GM23338 (cell line): ENCODE measurements around the gene KBTBD8. TPM values are rescaled to one million over a fixed set of nuclear protein-coding genes. Genes with fewer than 3 reads are reported as not detected.

ENCODE experiments used
- ATAC-seq: fragments of 200-7000 bp; cut with Tn5 transposase; 3 replicates; pipeline ENCODE4 v1.9.1; 2020
- DNase-seq: peaks from one replicate; pipeline ENCODE4 v3.0.0-alpha.2; 2015; ENCODE audit warnings: low spot score
- H2AFZ ChIP-seq: fragments of 200-600 bp; sonication (generic); 2 replicates; pipeline ENCODE4 v1.8.0; 2016; ENCODE audit warnings: antibody characterized with exemption, mild to moderate bottlenecking, moderate library complexity
- H3F3A ChIP-seq: fragments of 200-600 bp; sonication (generic); replicated peaks from 2 replicates; pipeline ENCODE4 v1.8.0; 2017; ENCODE audit warnings: antibody characterized with exemption, mixed run types, low read depth
- H3K27ac ChIP-seq: fragments of 200-600 bp; sonication (generic); 2 replicates; pipeline ENCODE4 v1.6.1; 2016; ENCODE audit warnings: low read depth
- H3K27me3 ChIP-seq: fragments of 200-600 bp; sonication (generic); 2 replicates; pipeline ENCODE4 v1.8.0; 2016; ENCODE audit warnings: mild to moderate bottlenecking, mixed run types, moderate library complexity; ENCODE audit not compliant: insufficient read depth
- H3K36me3 ChIP-seq: fragments of 200-600 bp; sonication (generic); 2 replicates; pipeline ENCODE4 v1.8.0; 2016; ENCODE audit warnings: mild to moderate bottlenecking; ENCODE audit not compliant: insufficient read depth
- H3K4me1 ChIP-seq: fragments of 200-600 bp; sonication (generic); 2 replicates; pipeline ENCODE4 v1.8.0; 2016; ENCODE audit warnings: mild to moderate bottlenecking, moderate library complexity; ENCODE audit not compliant: insufficient read depth
- H3K4me2 ChIP-seq: fragments of 200-600 bp; sonication (generic); 2 replicates; pipeline ENCODE4 v1.7.1; 2017; ENCODE audit warnings: mixed run types
- H3K4me3 ChIP-seq: fragments of 200-600 bp; sonication (generic); 2 replicates; pipeline ENCODE4 v1.6.1; 2016; ENCODE audit warnings: mixed run types
- H3K79me2 ChIP-seq: fragments of 200-600 bp; sonication (generic); replicated peaks from 2 replicates; pipeline ENCODE4 v1.8.0; 2017; ENCODE audit warnings: mild to moderate bottlenecking; ENCODE audit not compliant: insufficient read depth
- H3K9me2 ChIP-seq: fragments of 200-600 bp; sonication (generic); 2 replicates; pipeline ENCODE4 v1.8.0; 2017; ENCODE audit not compliant: insufficient read depth
- H4K20me1 ChIP-seq: fragments of 200-600 bp; sonication (generic); replicated peaks from 2 replicates; pipeline ENCODE4 v1.8.0; 2017; ENCODE audit warnings: mild to moderate bottlenecking; ENCODE audit not compliant: insufficient read depth
- H3K27ac Mint-ChIP-seq: 2 replicates; pipeline ENCODE4 v1.8.0; 2020; ENCODE audit warnings: inconsistent platforms, mild to moderate bottlenecking, moderate library complexity, mixed read lengths
- H3K27me3 Mint-ChIP-seq: 3 replicates; pipeline ENCODE4 v1.8.0; 2022; ENCODE audit warnings: low read depth, mild to moderate bottlenecking, moderate library complexity, mixed read lengths, inconsistent platforms; ENCODE audit not compliant: insufficient read depth, poor library complexity
- H3K36me3 Mint-ChIP-seq: 3 replicates; pipeline ENCODE4 v1.8.0; 2021; ENCODE audit warnings: low read depth, mild to moderate bottlenecking, inconsistent platforms, moderate library complexity, mixed read lengths
- H3K4me1 Mint-ChIP-seq: 3 replicates; pipeline ENCODE4 v1.8.0; 2020; ENCODE audit warnings: mild to moderate bottlenecking, inconsistent platforms, mixed read lengths
- H3K4me3 Mint-ChIP-seq: 3 replicates; pipeline ENCODE4 v1.8.0; 2021; ENCODE audit warnings: moderate library complexity, mild to moderate bottlenecking, inconsistent platforms, mixed read lengths
- H3K9me3 Mint-ChIP-seq: 3 replicates; pipeline ENCODE4 v1.8.0; 2020; ENCODE audit warnings: moderate library complexity, mild to moderate bottlenecking, inconsistent platforms, mixed read lengths
- CREB1 ChIP-seq: fragments of 250-450 bp; sonication (Bioruptor Pico); IDR thresholded peaks from 2 replicates; pipeline ENCODE4 v1.5.0; 2020; ENCODE audit warnings: low read depth, mild to moderate bottlenecking, moderate library complexity
- EZH2 ChIP-seq: fragments of 200-600 bp; sonication (generic); IDR thresholded peaks from one replicate; pipeline ENCODE4 v1.8.0; 2017; ENCODE audit warnings: antibody characterized with exemption, mild to moderate bottlenecking, low read depth; ENCODE audit not compliant: unreplicated experiment
- EZH2phosphoT487 ChIP-seq: fragments of 200-600 bp; sonication (generic); IDR thresholded peaks from one replicate; pipeline ENCODE4 v1.8.1; 2018; ENCODE audit warnings: antibody characterized with exemption; ENCODE audit not compliant: unreplicated experiment
- JUNB ChIP-seq: IDR thresholded peaks from one replicate; pipeline ENCODE4 v1.6.1; 2016; ENCODE audit warnings: antibody characterized with exemption; ENCODE audit not compliant: unreplicated experiment
- NANOG ChIP-seq: IDR thresholded peaks from 2 replicates; pipeline ENCODE4 v1.6.1; 2016; ENCODE audit warnings: antibody characterized with exemption, borderline replicate concordance
- POLR2AphosphoS5 ChIP-seq: IDR thresholded peaks from 2 replicates; pipeline ENCODE4 v1.6.1; 2016; ENCODE audit warnings: antibody characterized with exemption, low read depth
- ZNF331 ChIP-seq: fragments of 250-450 bp; sonication (Bioruptor Pico); IDR thresholded peaks from 2 replicates; pipeline ENCODE4 v1.5.0; 2020; ENCODE audit warnings: low read depth, mild to moderate bottlenecking, moderate library complexity
- polyA plus RNA-seq: library from polyadenylated mRNA; unstranded; fragments of >200 nt; fragmentation: Nextera tagmentation; extraction: Ambion mirVana; gene quantifications from 2 replicates; pipeline ENCODE4 v1.2.1, GENCODE V29; 2016
- total RNA-seq: library from RNA; depleted of rRNA; stranded (reverse); fragments of >200 nt; shearing (Covaris generic); gene quantifications from 2 replicates; pipeline ENCODE4 v1.2.3, GENCODE V29; 2014
- TF ChIP-seq, protein P1 (sequence below), 2 experiments: fragments of 200-600 bp in 1 of 2; sonication (generic) in 1 of 2; conservative IDR thresholded peaks; 2 replicates each; pipeline versions ENCODE4 v1.5.1 to v1.6.1; 2016 to 2017; ENCODE audit warnings: antibody characterized with exemption in 2 of 2, low read depth in 2 of 2, mild to moderate bottlenecking in 2 of 2, moderate library complexity in 1 of 2
- TF ChIP-seq, protein P2 (sequence below): IDR thresholded peaks from 2 replicates; pipeline ENCODE4 v1.6.1; 2016; ENCODE audit warnings: antibody characterized with exemption

KBTBD8 gene
- total and polyA plus RNA-seq, 2 experiments from 2014 or later, result 3.5 to 19.9 TPM

DNA sequence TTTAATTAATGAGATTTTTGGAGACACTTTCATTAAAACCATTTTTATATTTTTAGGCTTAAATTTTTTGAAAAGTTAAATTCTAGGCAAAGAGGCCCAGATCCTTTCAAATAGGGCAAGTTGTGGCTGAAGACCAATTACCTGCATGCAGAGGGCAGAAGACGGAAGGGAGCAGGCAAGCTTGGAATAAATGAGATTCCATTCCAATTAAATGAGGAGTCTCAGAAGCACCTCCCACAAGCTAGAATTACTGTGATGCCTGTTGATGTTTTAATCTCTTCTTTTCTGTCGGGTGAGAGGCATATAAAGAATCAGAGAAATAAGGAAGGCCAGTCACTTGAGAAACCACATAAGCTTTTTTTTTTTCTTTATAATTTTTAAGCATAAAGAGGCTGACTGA is 46.8 kb downstream of the KBTBD8 start:
- H3F3A ChIP-seq, result no peaks in the 10 kb centered on the region
- H3K27ac ChIP-seq, result no peak overlapping the region
- Mint-ChIP-seq H3K4me3 (no peak overlapping the region), H3K9me3 (no peaks in the 10 kb centered on the region; the same call in 2 of the 3 replicates), H3K36me3 (no peaks in the 10 kb centered on the region; the same call in 1 of the 3 replicates), H3K27ac (no peak overlapping the region), H3K4me1 (peaks cover 13% of the 10 kb centered on the region; the same call in 2 of the 3 replicates), H3K27me3 (peaks cover 5% of the 10 kb centered on the region)
- ATAC-seq (peak; percentile 56), DNase-seq (peak; percentile 46)
- no peaks in the 10 kb centered on the region; the same call in 1 of the 2 replicates for H3K36me3 ChIP-seq
- H3K4me1 ChIP-seq, result no peaks in the 10 kb centered on the region
- no peaks in the 10 kb centered on the region for H4K20me1 ChIP-seq
- H2AFZ ChIP-seq, result no peak overlapping the region
- no peaks in the 10 kb centered on the region for H3K79me2 ChIP-seq
- H3K27me3 ChIP-seq, result no peaks in the 10 kb centered on the region
- no peak overlapping the region for H3K4me2 ChIP-seq
- H3K4me3 ChIP-seq, result no peak overlapping the region
- TF ChIP-seq NANOG (no peak), ZNF331 (no peak), POLR2AphosphoS5 (no peak), CREB1 (CRISPR knock-in tag) (no peak), EZH2phosphoT487 (no peak)
- 0 out of 2 replicates have a peak, but pooled peaks cover 5% of the 10 kb centered on the region for H3K9me2 ChIP-seq

DNA sequence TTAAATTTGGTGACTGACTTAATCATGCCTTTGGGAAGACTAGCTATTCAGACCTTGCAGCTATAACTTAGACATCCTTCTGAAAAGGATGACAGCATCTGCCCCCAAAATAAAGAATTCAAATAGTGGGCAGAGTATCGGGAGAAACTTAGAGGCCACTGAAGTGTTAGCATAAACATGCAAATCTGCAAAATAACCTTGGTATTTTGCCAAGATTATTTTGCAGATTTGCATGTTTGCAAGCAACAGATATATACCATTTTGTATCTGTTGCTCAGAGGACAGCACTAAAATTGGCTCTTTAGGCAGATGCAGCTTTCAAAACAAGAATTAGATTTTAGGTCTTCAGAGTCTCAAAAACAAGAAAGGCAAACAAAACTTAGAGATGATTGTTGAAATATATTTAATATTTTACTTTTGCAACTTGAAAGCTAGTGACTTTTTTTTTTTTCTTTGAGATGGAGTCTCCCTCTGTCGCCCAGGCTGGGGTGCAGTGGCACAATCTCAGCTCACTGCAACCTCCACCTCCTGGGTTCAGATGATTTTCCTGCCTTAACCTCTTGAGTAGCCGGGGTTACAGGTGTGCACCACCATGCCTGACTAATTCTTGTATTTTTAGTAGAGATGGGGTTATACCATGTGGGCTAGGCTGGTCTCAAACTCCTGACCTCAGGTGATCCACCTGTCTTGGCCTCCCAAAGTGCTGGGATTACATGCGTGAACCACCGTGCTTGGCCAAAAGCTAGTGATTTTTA is 47.8 kb downstream of the KBTBD8 start:
- TF ChIP-seq, protein P1, sequence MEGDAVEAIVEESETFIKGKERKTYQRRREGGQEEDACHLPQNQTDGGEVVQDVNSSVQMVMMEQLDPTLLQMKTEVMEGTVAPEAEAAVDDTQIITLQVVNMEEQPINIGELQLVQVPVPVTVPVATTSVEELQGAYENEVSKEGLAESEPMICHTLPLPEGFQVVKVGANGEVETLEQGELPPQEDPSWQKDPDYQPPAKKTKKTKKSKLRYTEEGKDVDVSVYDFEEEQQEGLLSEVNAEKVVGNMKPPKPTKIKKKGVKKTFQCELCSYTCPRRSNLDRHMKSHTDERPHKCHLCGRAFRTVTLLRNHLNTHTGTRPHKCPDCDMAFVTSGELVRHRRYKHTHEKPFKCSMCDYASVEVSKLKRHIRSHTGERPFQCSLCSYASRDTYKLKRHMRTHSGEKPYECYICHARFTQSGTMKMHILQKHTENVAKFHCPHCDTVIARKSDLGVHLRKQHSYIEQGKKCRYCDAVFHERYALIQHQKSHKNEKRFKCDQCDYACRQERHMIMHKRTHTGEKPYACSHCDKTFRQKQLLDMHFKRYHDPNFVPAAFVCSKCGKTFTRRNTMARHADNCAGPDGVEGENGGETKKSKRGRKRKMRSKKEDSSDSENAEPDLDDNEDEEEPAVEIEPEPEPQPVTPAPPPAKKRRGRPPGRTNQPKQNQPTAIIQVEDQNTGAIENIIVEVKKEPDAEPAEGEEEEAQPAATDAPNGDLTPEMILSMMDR (conservative IDR thresholded peaks at IDR 0.05; ENCODE audit: low read depth in 2 of 2), result 0 out of 4 replicates have a peak, but pooled peaks of 1 of the 2 experiments have one; percentile 2
- TF ChIP-seq EZH2phosphoT487, result no peak
- Histone ChIP-seq H3K4me1 (no peaks in the 10 kb centered on the region), H3K36me3 (no peaks in the 10 kb centered on the region; the same call in 1 of the 2 replicates), H3K4me3 (no peak overlapping the region), H3K9me2 (0 out of 2 replicates have a peak, but pooled peaks cover 5% of the 10 kb centered on the region), H3K79me2 (no peaks in the 10 kb centered on the region), H4K20me1 (no peaks in the 10 kb centered on the region), H3F3A (no peaks in the 10 kb centered on the region), H3K27ac (no peak overlapping the region), H3K27me3 (no peaks in the 10 kb centered on the region), H3K4me2 (no peak overlapping the region), H2AFZ (peak overlapping the region; percentile 4; the same call in 1 of the 2 replicates)
- Mint-ChIP-seq H3K9me3 (no peaks in the 10 kb centered on the region; the same call in 2 of the 3 replicates), H3K4me1 (peaks cover 13% of the 10 kb centered on the region; the same call in 2 of the 3 replicates), H3K27ac (no peak overlapping the region), H3K36me3 (no peaks in the 10 kb centered on the region; the same call in 1 of the 3 replicates), H3K27me3 (peaks cover 5% of the 10 kb centered on the region), H3K4me3 (no peak overlapping the region)
- DNase-seq (no peak), ATAC-seq (no peak)

DNA sequence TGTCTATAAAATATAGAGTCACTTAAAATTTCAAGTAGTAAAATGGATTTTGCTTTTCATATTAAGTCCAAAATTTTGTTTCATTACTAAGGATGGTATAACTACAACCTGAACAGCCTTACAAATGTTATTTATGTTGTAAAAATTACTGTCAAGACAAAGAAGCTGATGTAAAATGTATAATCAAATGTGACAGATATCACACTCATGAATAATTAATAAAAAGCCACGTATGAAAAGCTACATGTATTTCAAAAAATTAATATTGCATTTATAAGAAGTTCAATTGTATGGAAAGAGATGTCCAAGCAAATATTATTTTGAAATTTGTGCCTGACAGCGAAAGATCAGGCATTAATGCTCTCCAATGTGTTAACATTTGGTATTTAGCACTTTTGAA is 48.9 kb downstream of the KBTBD8 start:
- DNase-seq, result no peak
- Histone ChIP-seq H3K9me2 (0 out of 2 replicates have a peak, but pooled peaks cover 5% of the 10 kb centered on the region), H3K27ac (no peak overlapping the region), H3K4me1 (no peaks in the 10 kb centered on the region), H4K20me1 (no peaks in the 10 kb centered on the region), H3F3A (no peaks in the 10 kb centered on the region), H3K79me2 (no peaks in the 10 kb centered on the region), H3K4me3 (no peak overlapping the region), H3K4me2 (no peak overlapping the region), H2AFZ (no peak overlapping the region), H3K36me3 (no peaks in the 10 kb centered on the region), H3K27me3 (no peaks in the 10 kb centered on the region)
- H3K4me3 Mint-ChIP-seq, result no peak overlapping the region
- H3K4me1 Mint-ChIP-seq, result peaks cover 13% of the 10 kb centered on the region; the same call in 2 of the 3 replicates
- ATAC-seq, result no peak
- no peak overlapping the region for H3K27ac Mint-ChIP-seq
- H3K9me3 Mint-ChIP-seq, result no peaks in the 10 kb centered on the region; the same call in 2 of the 3 replicates
- H3K27me3 Mint-ChIP-seq, result peaks cover 5% of the 10 kb centered on the region
- H3K36me3 Mint-ChIP-seq, result no peaks in the 10 kb centered on the region; the same call in 1 of the 3 replicates
- no peak for TF ChIP-seq JUNB
- TF ChIP-seq EZH2, result no peak
- TF ChIP-seq, protein P2, sequence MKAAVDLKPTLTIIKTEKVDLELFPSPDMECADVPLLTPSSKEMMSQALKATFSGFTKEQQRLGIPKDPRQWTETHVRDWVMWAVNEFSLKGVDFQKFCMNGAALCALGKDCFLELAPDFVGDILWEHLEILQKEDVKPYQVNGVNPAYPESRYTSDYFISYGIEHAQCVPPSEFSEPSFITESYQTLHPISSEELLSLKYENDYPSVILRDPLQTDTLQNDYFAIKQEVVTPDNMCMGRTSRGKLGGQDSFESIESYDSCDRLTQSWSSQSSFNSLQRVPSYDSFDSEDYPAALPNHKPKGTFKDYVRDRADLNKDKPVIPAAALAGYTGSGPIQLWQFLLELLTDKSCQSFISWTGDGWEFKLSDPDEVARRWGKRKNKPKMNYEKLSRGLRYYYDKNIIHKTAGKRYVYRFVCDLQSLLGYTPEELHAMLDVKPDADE, result no peak
- TF ChIP-seq NANOG, result no peak
- no peak for TF ChIP-seq CREB1 (CRISPR knock-in tag)
- no peak for TF ChIP-seq EZH2phosphoT487
